Measurements from ENCODE around the gene PEX14.

PEX14 gene

GRCh38 chr1:10674222-10674621, 199.5 kb downstream of the PEX14 start:
- ATAC-seq, result no peak
- TF ChIP-seq CREB5 (CRISPR knock-in tag; IDR thresholded peaks at IDR 0.05; ENCODE audit: low read depth) (no peak), BACH2 (CRISPR knock-in tag; IDR thresholded peaks at IDR 0.05; ENCODE audit: borderline replicate concordance) (no peak), TSHZ2 (CRISPR knock-in tag; IDR thresholded peaks at IDR 0.05) (no peak), ZC3H10 (CRISPR knock-in tag; IDR thresholded peaks at IDR 0.05) (no peak), RARB (CRISPR knock-in tag; IDR thresholded peaks at IDR 0.05) (no peak), ESRRG (CRISPR knock-in tag; IDR thresholded peaks at IDR 0.05) (no peak), ZNF565 (CRISPR knock-in tag; conservative IDR thresholded peaks at IDR 0.05; ENCODE audit: low read depth) (no peak), TCF4 (CRISPR knock-in tag; IDR thresholded peaks at IDR 0.05; ENCODE audit: borderline replicate concordance) (no peak), OSR1 (CRISPR knock-in tag; IDR thresholded peaks at IDR 0.05) (no peak), PATZ1 (CRISPR knock-in tag; IDR thresholded peaks at IDR 0.05; ENCODE audit: borderline replicate concordance) (no peak), PPARA (CRISPR knock-in tag; IDR thresholded peaks at IDR 0.05; ENCODE audit: borderline replicate concordance) (no peak)

GRCh38 chr1:10674700-10675609, 200.2 kb downstream of the PEX14 start:
- ATAC-seq, result no peak
- no peak for TF ChIP-seq ARNTL (CRISPR knock-in tag; IDR thresholded peaks at IDR 0.05; ENCODE audit: borderline replicate concordance, low read depth)
- TF ChIP-seq ESRRG (CRISPR knock-in tag; IDR thresholded peaks at IDR 0.05), result no peak
- no peak for TF ChIP-seq ZFP30 (CRISPR knock-in tag; IDR thresholded peaks at IDR 0.05)
- no peak for TF ChIP-seq ISL1 (CRISPR knock-in tag; IDR thresholded peaks at IDR 0.05)
- no peak for TF ChIP-seq SNAI2 (CRISPR knock-in tag; IDR thresholded peaks at IDR 0.05)
- no peak for TF ChIP-seq ZC3H10 (CRISPR knock-in tag; IDR thresholded peaks at IDR 0.05)
- TF ChIP-seq PATZ1 (CRISPR knock-in tag; IDR thresholded peaks at IDR 0.05; ENCODE audit: borderline replicate concordance), result no peak
- no peak for TF ChIP-seq CSDC2 (CRISPR knock-in tag; IDR thresholded peaks at IDR 0.05)
- TF ChIP-seq POU6F1 (CRISPR knock-in tag; IDR thresholded peaks at IDR 0.05; ENCODE audit: borderline replicate concordance, low read depth), result no peak
- TF ChIP-seq CREB5 (CRISPR knock-in tag; IDR thresholded peaks at IDR 0.05; ENCODE audit: low read depth), result no peak
- no peak for TF ChIP-seq BACH2 (CRISPR knock-in tag; IDR thresholded peaks at IDR 0.05; ENCODE audit: borderline replicate concordance)
- TF ChIP-seq ZFP3 (CRISPR knock-in tag; IDR thresholded peaks at IDR 0.05), result no peak
- TF ChIP-seq RARB (CRISPR knock-in tag; IDR thresholded peaks at IDR 0.05), result no peak
- TF ChIP-seq ZNF8 (CRISPR knock-in tag; IDR thresholded peaks at IDR 0.05), result no peak
- no peak for TF ChIP-seq TOX (CRISPR knock-in tag; IDR thresholded peaks at IDR 0.05; ENCODE audit: borderline replicate concordance)
- TF ChIP-seq PPARA (CRISPR knock-in tag; IDR thresholded peaks at IDR 0.05; ENCODE audit: borderline replicate concordance), result no peak
- TF ChIP-seq TCF4 (CRISPR knock-in tag; IDR thresholded peaks at IDR 0.05; ENCODE audit: borderline replicate concordance), result no peak
- TF ChIP-seq TSHZ2 (CRISPR knock-in tag; IDR thresholded peaks at IDR 0.05), result no peak
- no peak for TF ChIP-seq GLIS3 (CRISPR knock-in tag; IDR thresholded peaks at IDR 0.05)

Data from SK-N-SH treated with all-trans-retinoic acid at 6 μM for 48 hours (cell line).